ENCODE results near the gene ADAMTS7.

- no peak for TF ChIP-seq CTCF (IDR thresholded peaks at IDR 0.05)
- no peak for TF ChIP-seq POLR2A (IDR thresholded peaks at IDR 0.05)
Observed at GRCh38 chr15:78807359-78807758, 3.9 kb downstream of the ADAMTS7 start.

Measured in uterus (tissue), 2 donors.